ENCODE results near the gene KDM2B. TPM values are rescaled to one million over a fixed set of nuclear protein-coding genes. Genes with fewer than 3 reads are reported as not detected.

The KDM2B gene
- total and polyA plus RNA-seq, 10 of the 15 experiments (the other 5 are each of a cell fraction or from before 2014, with no cell fraction given) = 13.6 to 124 (median 40.4) TPM

DNA sequence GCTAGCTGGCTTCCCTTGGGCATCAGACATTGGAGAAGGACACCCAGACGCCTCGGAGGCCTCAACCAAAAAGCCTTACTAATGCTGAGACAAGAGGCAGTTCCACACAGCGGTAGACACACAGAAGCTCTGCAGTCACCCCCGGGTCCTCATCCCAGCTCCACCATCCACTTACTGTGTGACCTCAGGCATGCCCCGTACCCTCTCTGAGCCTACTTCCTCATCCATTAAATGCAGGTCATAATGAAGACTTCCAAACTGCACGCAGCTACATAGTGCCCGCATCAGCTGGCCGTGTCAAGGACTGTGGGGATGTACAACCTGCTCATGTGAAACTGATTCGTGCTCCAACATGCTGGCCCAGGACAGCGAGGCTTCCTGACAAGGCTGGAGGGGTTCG lies 72.3 kb downstream of the KDM2B start (continued):
- TF ChIP-seq, protein P1, sequence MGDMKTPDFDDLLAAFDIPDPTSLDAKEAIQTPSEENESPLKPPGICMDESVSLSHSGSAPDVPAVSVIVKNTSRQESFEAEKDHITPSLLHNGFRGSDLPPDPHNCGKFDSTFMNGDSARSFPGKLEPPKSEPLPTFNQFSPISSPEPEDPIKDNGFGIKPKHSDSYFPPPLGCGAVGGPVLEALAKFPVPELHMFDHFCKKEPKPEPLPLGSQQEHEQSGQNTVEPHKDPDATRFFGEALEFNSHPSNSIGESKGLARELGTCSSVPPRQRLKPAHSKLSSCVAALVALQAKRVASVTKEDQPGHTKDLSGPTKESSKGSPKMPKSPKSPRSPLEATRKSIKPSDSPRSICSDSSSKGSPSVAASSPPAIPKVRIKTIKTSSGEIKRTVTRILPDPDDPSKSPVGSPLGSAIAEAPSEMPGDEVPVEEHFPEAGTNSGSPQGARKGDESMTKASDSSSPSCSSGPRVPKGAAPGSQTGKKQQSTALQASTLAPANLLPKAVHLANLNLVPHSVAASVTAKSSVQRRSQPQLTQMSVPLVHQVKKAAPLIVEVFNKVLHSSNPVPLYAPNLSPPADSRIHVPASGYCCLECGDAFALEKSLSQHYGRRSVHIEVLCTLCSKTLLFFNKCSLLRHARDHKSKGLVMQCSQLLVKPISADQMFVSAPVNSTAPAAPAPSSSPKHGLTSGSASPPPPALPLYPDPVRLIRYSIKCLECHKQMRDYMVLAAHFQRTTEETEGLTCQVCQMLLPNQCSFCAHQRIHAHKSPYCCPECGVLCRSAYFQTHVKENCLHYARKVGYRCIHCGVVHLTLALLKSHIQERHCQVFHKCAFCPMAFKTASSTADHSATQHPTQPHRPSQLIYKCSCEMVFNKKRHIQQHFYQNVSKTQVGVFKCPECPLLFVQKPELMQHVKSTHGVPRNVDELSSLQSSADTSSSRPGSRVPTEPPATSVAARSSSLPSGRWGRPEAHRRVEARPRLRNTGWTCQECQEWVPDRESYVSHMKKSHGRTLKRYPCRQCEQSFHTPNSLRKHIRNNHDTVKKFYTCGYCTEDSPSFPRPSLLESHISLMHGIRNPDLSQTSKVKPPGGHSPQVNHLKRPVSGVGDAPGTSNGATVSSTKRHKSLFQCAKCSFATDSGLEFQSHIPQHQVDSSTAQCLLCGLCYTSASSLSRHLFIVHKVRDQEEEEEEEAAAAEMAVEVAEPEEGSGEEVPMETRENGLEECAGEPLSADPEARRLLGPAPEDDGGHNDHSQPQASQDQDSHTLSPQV (IDR thresholded peaks at IDR 0.05) = no peak
- TF ChIP-seq, protein P2, sequence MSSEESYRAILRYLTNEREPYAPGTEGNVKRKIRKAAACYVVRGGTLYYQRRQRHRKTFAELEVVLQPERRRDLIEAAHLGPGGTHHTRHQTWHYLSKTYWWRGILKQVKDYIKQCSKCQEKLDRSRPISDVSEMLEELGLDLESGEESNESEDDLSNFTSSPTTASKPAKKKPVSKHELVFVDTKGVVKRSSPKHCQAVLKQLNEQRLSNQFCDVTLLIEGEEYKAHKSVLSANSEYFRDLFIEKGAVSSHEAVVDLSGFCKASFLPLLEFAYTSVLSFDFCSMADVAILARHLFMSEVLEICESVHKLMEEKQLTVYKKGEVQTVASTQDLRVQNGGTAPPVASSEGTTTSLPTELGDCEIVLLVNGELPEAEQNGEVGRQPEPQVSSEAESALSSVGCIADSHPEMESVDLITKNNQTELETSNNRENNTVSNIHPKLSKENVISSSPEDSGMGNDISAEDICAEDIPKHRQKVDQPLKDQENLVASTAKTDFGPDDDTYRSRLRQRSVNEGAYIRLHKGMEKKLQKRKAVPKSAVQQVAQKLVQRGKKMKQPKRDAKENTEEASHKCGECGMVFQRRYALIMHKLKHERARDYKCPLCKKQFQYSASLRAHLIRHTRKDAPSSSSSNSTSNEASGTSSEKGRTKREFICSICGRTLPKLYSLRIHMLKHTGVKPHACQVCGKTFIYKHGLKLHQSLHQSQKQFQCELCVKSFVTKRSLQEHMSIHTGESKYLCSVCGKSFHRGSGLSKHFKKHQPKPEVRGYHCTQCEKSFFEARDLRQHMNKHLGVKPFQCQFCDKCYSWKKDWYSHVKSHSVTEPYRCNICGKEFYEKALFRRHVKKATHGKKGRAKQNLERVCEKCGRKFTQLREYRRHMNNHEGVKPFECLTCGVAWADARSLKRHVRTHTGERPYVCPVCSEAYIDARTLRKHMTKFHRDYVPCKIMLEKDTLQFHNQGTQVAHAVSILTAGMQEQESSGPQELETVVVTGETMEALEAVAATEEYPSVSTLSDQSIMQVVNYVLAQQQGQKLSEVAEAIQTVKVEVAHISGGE (CRISPR knock-in tag; IDR thresholded peaks at IDR 0.05) = no peak
- no peak for TF ChIP-seq MEF2B (IDR thresholded peaks at IDR 0.05; ENCODE audit: partially characterized antibody, poor library complexity, severe bottlenecking)

DNA sequence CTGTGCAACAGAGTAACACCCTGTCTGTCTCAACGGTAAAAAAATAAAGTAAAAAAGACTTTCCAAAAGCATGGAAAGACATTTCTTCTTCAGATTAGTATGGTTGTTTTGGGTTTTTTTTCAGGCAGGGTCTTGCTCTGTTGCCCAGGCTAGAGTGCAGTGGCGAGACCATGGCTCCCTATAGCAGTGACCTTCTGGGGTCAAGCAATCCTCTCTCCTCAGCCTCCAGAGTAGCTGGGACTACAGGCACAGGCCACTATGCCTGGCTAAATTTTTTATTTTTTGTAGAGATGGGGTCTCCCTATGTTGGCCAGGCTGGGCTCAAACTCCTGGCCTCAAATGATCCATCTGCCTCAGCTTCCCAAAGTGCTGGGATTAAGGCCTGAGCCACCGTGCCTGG lies 72.8 kb downstream of the KDM2B start:
- RAD21 ChIA-PET (ENCODE audit: unreplicated experiment) = interaction anchor here (1.7 kb wide), 1 partner anchor 119 kb away, joined by 4 read pairs; the partner anchor contains the start of gene ORAI1
- intact Hi-C loops (cut with micrococcal nuclease; ENCODE audit: unreplicated experiment) = no loop called here
- ATAC-seq (no peak), DNase-seq (ENCODE audit: low read depth, low spot score) (no peak), FAIRE-seq (no peak)
- no peaks in the 10 kb centered on the region for H3K9me3 ChIP-seq (replicated peaks; ENCODE audit: control insufficient read depth, insufficient read depth, low read length)
- SMC1A ChIA-PET (ENCODE audit: uncharacterized antibody, unreplicated experiment) = interaction anchor here (1.1 kb wide), 1 partner anchor 164 kb away, joined by 3 read pairs; no protein-coding TSS in a partner anchor
- POLR2A ChIA-PET = no interaction called here
- no peak overlapping the region for H3K4me2 ChIP-seq (ENCODE audit: control insufficient read depth, insufficient read depth)
- 98% methylated on average over 3 of the region's 3 CpGs for WGBS (ENCODE audit: insufficient coverage, insufficient replicate concordance, low lambda C conversion rate, missing lambda C conversion rate)
- H3K36me3 ChIP-seq (ENCODE audit: control insufficient read depth in 2 of 2, insufficient read depth in 2 of 2, low read length in 1 of 2) = peaks cover 14 to 27% of the 10 kb centered on the region in 2 experiments
- no peaks in the 10 kb centered on the region for H3K4me1 ChIP-seq (ENCODE audit: control insufficient read depth, insufficient read depth, low read length)
- H3K4me3 ChIP-seq = no peak overlapping the region
- no peak overlapping the region for H3K9ac ChIP-seq (ENCODE audit: control insufficient read depth, insufficient read depth, low read length)
- no peak overlapping the region for H3K27ac ChIP-seq (ENCODE audit: control insufficient read depth, insufficient read depth)
- H3K79me2 ChIP-seq (ENCODE audit: control insufficient read depth, insufficient read depth, low read length) = no peaks in the 10 kb centered on the region
- CTCF ChIA-PET = interaction anchor here (0.8 to 2.1 kb wide), 6 partner anchors 9 to 288 kb away, joined by 3 to 7 read pairs (median 3); no protein-coding TSS in a partner anchor
- in situ Hi-C loops (cut with MboI) = no loop called here
- no peaks in the 10 kb centered on the region for H3K27me3 ChIP-seq (replicated peaks in 1 of 2; ENCODE audit: control insufficient read depth in 2 of 2, insufficient read depth in 2 of 2, low read length in 1 of 2)
- BruUV-seq (replicated peaks) = no TSS peak
- no peak overlapping the region for H2AFZ ChIP-seq (ENCODE audit: control insufficient read depth, low read depth, low read length)
- H4K20me1 ChIP-seq (ENCODE audit: control insufficient read depth, insufficient read depth) = no peaks in the 10 kb centered on the region
- TF ChIP-seq PML (IDR thresholded peaks at IDR 0.05; ENCODE audit: low read length) (no peak), IKZF1 (conservative IDR thresholded peaks at IDR 0.05) (no peak), NFXL1 (IDR thresholded peaks at IDR 0.05; ENCODE audit: borderline replicate concordance) (no peak), YBX1 (IDR thresholded peaks at IDR 0.05) (no peak), HCFC1 (IDR thresholded peaks at IDR 0.05; ENCODE audit: low read length) (no peak), CEBPB (IDR thresholded peaks at IDR 0.05; ENCODE audit: borderline replicate concordance in 1 of 2, low read depth in 2 of 2, low read length in 2 of 2) (no peak), EED (IDR thresholded peaks at IDR 0.05; ENCODE audit: low read depth) (no peak), TBL1XR1 (IDR thresholded peaks at IDR 0.05; ENCODE audit: low read depth, low read length) (no peak)
- TF ChIP-seq, protein P3, sequence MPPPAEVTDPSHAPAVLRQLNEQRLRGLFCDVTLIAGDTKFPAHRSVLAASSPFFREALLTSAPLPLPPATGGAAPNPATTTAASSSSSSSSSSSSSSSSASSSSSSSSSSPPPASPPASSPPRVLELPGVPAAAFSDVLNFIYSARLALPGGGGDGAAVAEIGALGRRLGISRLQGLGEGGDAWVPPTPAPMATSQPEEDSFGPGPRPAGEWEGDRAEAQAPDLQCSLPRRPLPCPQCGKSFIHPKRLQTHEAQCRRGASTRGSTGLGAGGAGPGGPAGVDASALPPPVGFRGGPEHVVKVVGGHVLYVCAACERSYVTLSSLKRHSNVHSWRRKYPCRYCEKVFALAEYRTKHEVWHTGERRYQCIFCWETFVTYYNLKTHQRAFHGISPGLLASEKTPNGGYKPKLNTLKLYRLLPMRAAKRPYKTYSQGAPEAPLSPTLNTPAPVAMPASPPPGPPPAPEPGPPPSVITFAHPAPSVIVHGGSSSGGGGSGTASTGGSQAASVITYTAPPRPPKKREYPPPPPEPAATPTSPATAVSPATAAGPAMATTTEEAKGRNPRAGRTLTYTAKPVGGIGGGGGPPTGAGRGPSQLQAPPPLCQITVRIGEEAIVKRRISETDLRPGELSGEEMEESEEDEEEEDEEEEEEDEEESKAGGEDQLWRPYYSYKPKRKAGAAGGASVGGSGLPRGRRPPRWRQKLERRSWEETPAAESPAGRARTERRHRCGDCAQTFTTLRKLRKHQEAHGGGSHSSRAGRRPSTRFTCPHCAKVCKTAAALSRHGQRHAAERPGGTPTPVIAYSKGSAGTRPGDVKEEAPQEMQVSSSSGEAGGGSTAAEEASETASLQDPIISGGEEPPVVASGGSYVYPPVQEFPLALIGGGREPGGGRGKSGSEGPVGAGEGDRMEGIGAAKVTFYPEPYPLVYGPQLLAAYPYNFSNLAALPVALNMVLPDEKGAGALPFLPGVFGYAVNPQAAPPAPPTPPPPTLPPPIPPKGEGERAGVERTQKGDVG (CRISPR knock-in tag; IDR thresholded peaks at IDR 0.05) = no peak

Data from GM12878 (cell line).